HG03469 (cell line): Measurements from ENCODE around the gene IRAK2.
"Not testable (repeated sequence)": the region's sequence is repeated elsewhere in the genome, so short reads cannot be mapped to it uniquely, and the experiment has no call there.

Experiments used
- ATAC-seq: cut with Tn5 transposase; IDR thresholded peaks from one replicate; pipeline ENCODE4 v1.9.1; 2021; ENCODE audit warnings: mild to moderate bottlenecking, moderate library complexity, moderate number of reproducible peaks; ENCODE audit not compliant: unreplicated experiment

The IRAK2 gene

GRCh38 chr3:10160346-10160745 lies 4.4 kb upstream of the IRAK2 start:
- ATAC-seq = no peak

- no peak for ATAC-seq
These were observed 3.8 kb upstream of the IRAK2 start for GRCh38 chr3:10160925-10161324.

- ATAC-seq = no peak
These were observed 2.5 kb upstream of the IRAK2 start for GRCh38 chr3:10162185-10162584.

DNA sequence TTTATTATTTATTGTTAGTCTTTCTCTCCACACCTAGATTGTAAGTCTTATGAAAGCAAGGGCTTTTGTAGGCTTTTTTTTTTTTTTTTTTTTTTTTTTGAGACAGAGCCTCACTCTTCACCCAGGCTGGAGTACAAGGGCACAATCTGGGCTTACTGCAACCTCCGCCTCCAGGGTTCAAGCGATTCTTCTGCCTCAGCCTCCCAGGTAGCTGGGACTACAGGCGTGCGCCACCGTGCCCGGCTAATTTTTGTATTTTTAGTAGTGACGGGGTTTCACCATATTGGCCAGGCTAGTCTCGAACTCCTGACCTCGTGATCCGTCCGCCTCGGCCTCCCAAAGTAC lies 546 bp upstream of the IRAK2 start:
- ATAC-seq = not testable (repeated sequence)

DNA sequence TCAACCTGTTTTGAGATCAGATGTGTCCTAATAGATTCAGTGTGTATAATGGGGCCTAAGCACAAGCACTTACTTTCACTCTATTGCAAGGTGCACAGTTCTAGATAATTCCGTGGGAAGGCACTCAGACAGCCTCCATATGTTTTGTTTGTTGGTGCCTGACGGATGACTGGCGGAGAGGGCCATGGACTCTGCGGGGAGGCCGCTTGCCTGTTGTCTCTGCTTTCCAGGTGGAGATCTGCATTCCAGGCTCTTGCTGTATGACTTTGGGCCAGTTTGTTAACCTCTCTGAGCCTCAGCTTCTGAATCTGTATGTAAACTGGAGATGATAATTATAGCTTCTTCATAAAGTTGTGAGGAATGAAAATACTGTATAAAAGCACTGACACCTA lies 1.5 kb downstream of the IRAK2 start:
- ATAC-seq = no peak

DNA sequence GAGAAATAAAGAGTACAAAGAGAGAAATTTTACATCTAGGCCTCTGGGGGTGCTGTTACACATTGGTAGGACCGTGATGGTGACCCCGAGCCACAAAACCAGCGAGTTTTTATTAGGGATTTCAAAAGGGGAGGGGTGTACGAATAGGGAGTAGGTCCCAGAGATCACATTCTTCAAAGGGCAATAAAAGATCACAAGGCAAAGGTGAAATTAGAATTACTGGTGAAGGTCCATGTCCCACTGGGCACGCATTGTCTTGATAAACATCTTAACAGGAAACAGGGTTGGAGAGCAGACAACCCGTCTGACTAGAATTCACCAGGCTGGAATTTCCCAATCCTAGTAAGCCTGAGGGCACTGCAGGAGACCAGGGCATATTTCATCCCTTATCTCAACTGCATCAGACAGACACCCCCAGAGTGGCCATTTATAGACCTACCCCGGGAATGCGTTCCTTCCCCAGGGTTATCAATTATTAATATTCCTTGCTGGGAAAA lies 4.3 kb downstream of the IRAK2 start:
- ATAC-seq = no peak

- no peak for ATAC-seq
These were observed 6.3 kb downstream of the IRAK2 start for GRCh38 chr3:10170915-10171478.

- ATAC-seq = no peak
These were observed 8.6 kb downstream of the IRAK2 start for GRCh38 chr3:10173095-10173925.

DNA sequence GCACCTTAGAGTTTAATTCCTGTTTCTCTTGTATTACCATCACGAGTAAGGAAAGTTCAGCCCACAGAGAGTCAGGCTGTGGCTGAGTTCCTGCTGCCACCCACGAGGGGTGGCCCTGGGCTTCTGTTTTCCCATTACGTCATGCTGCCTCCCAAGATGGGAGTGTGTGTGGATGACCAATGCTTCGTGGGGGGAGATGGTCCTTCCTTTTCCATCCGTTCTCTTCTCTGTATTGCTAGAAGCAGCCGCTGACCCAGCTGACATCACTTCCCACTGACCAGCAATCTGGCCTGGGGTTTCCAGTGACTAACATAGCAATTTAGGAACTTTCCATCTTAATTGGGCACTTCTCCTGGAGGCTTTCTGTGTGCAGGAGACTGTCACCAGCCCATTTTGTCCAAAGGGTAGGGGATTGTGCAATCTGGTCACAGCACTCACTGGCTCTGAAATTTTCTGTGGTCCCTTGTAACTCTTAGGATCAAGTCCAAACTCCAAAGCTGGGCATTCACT lies 9.3 kb downstream of the IRAK2 start:
- no peak for ATAC-seq

DNA sequence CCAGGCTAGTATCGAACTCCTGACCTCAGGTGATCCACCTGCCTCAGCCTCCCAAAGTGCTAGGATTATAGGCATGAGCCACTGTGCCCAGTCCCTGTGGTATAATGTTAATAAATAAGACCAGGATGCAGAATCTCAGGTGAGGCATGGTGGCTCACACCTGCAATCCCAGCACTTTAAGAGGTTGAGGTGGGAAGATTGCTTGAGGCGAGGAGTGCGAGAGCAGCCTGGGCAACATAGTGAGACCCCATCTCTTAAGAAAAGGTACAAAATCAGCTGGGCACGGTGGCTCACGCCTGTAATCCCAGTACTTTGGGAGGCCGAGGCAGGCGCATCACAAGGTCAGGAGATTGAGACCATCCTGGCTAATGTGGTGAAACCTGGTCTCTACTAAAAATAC lies 10.6 kb downstream of the IRAK2 start:
- not testable (repeated sequence) for ATAC-seq

- ATAC-seq = not testable (repeated sequence)
These were observed 11.4 kb downstream of the IRAK2 start for GRCh38 chr3:10176150-10176549.

GRCh38 chr3:10177737-10178136 lies 13.0 kb downstream of the IRAK2 start:
- no peak for ATAC-seq

GRCh38 chr3:10178892-10179291 lies 14.2 kb downstream of the IRAK2 start:
- no peak for ATAC-seq

DNA sequence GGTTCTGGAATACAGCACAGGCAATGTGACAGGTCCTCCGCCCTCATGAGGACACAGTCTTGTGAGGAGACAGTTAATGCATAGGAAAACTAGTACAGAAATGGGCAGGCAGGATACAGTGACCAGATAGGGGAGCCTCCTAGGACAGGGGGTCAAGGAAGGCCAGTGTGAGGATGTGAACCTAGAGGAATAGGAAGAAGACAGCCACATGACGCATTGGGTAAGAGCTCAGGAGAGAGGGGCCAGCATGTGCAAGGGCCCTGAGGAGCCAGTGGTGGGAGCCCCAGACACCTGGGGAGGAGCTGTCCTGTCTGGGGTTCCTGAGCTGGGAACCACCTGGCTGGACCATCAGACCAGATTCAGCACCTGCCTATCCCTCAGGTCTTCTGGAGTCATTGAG lies 15.6 kb downstream of the IRAK2 start:
- ATAC-seq = no peak

DNA sequence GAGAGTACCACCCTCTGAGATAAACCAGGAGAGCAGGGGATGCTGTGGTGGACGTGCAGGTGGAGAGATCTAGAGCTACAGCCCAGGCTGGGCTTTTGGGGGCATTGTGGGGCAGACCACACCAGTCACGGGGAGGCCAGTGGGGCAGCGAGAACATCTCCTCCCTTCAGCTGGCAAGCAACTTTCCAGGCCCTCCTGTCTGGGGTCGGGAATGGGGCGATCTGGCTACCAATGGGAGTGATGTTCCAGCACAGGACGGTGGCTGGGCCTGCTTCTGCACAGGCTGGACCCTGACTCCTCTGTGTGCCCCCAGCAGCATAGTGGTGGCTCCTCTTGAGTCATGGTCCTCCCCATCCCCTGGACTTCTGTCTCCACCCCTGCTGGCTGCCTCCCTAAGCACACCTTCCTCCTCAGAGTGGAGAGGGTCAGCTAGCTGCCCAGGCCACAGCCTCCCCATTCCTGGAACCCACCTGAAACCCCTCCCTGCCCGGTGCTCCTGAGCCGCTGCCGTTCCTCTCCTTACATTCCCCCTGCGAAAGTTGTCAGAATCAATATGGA lies 16.1 kb downstream of the IRAK2 start:
- ATAC-seq = no peak

DNA sequence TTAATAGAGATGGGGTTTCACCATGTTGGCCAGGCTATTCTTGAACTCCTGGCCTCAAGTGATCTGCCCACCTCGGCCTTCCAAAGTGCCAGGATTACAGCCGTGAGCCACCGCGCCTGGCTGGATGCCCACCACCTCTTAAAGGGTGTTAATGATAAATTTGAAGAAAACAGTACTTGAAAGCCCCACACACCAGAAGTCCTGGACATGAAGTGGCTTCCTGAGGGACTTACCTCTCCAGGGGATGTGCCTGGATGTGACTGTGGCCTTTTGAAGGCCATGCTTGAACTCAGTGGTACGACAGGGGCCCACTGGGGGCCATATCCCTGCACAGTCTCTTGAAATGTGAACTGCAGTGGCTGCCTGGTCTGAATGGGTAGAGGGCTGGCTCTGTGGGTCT lies 18.2 kb downstream of the IRAK2 start:
- ATAC-seq = no peak

- no peak for ATAC-seq
These were observed 19.5 kb downstream of the IRAK2 start for GRCh38 chr3:10184250-10184649.

DNA sequence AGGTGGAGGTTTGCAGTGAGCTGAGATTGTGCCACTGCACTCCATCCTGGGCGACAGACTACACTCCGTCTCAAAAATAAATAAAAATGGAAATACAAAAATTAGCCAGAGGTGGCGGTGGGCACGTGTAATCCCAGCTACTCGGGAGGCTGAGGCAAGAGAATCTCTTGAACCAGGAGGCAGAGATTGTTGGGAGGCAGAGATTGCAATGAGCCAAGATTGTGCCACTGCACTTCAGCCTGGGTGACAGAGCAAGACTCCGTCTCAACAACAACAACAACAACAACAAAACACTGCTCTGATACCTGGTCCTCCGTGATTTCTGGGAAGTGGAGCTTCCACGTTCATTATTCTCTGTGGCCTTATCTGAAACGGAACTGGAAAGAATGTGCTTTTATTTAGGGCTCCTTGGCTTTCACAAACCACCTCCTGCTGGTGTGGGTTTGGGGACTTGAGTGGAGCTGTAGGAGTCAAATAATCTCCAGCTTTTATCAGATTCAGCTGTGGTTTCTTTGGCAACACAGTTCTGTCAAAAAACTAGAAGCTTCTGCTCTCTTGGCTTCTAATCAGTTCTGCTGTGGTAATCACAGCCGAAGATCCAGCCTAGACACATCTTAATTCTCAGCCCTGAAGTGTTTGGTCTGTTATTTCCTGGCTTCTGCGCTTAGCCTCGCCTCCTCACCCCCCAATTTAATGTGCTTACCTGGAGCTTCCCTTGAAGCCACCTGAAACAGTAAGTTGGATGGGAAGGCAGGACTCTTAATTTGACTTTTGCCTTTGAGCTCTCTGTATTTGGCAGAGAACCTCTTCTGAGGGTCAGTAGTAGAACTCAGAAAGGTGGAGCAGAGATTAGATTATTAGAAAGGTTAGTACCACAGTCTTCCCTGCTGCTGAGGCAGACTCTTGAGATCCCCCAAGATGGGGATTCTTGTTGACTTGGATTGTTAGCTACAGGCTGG lies 21.4 kb downstream of the IRAK2 start:
- no peak for ATAC-seq

- no peak for ATAC-seq
These were observed 22.7 kb downstream of the IRAK2 start for GRCh38 chr3:10187290-10187876.

DNA sequence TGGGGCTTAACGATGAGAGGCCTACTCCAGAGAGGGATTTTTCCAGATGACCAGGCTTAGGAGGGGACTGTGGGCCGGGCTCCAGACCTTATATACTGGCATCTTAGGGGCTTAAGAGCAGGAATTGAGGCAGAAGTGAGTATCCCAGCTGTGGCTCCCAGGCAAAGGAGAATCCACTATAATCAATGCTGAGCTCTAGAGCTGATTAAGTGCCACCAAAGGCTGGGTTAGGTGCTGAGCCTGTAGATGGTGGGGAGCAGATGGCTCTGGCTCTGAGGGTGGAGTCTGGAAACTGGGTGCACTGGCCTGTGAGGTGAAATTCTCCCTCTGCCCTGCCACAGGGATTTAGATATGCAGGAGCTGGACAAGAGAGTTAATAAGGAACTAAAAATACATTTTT lies 23.2 kb downstream of the IRAK2 start:
- no peak for ATAC-seq
